PC-9 (cell line): ENCODE measurements around the gene ANKRD11. TPM values are rescaled to one million over a fixed set of nuclear protein-coding genes. Genes with fewer than 3 reads are reported as not detected.

Experiments used
- BruUV-seq: library from RNA; stranded (reverse); fragments of 400-500 nt; replicated peaks from 2 replicates; lab custom pipeline; 2021; lab: Mats Ljungman, UMichigan
- CTCF ChIA-PET: fragments of 300-600 bp; sonication (Branson Sonifier 250); formaldehyde crosslinking; loops from one replicate; lab custom pipeline; 2022; ENCODE audit warnings: antibody characterized with exemption; lab: Charles Lee
- POLR2A ChIA-PET: fragments of 300-600 bp; sonication (Branson Sonifier 250); formaldehyde crosslinking; loops from one replicate; lab custom pipeline; 2022; ENCODE audit warnings: antibody characterized with exemption; ENCODE audit not compliant: unreplicated experiment; lab: Charles Lee
- DNase-seq, 2 experiments: peaks; one replicate each; pipeline versions ENCODE4 v3.0.0 to v3.0.0-alpha.2; 2015 to 2022; ENCODE audit warnings: mixed read lengths in 1 of 2
- H2AFZ ChIP-seq: fragments of 200-600 bp; sonication (generic); 2 replicates; pipeline ENCODE4 v1.8.1; 2017; ENCODE audit warnings: antibody characterized with exemption
- H3F3A ChIP-seq: fragments of 200-600 bp; sonication (generic); 2 replicates; pipeline ENCODE4 v1.8.1; 2017; ENCODE audit warnings: antibody characterized with exemption, mild to moderate bottlenecking, low read depth; ENCODE audit not compliant: insufficient read depth
- H3K27ac ChIP-seq: fragments of 200-600 bp; sonication (generic); 2 replicates; pipeline ENCODE4 v1.6.1; 2016; ENCODE audit warnings: mixed run types
- H3K27me3 ChIP-seq: fragments of 200-600 bp; sonication (generic); 2 replicates; pipeline ENCODE4 v1.6.1; 2016; ENCODE audit warnings: low read depth, mixed run types; ENCODE audit not compliant: insufficient read depth
- H3K36me3 ChIP-seq: fragments of 200-600 bp; sonication (generic); 2 replicates; pipeline ENCODE4 v1.6.1; 2016; ENCODE audit warnings: low read depth, mixed run types
- H3K4me1 ChIP-seq: fragments of 200-600 bp; sonication (generic); replicated peaks from 2 replicates; pipeline ENCODE4 v1.6.1; 2016; ENCODE audit warnings: mixed run types; ENCODE audit not compliant: insufficient read depth
- H3K4me2 ChIP-seq: fragments of 200-600 bp; sonication (generic); 2 replicates; pipeline ENCODE4 v1.6.1; 2017; ENCODE audit warnings: mixed run types
- H3K4me3 ChIP-seq: fragments of 200-600 bp; sonication (generic); 2 replicates; pipeline ENCODE4 v1.6.1; 2016; ENCODE audit warnings: mixed run types
- H3K79me2 ChIP-seq: fragments of 200-600 bp; sonication (generic); 2 replicates; pipeline ENCODE4 v1.6.1; 2017; ENCODE audit warnings: low read depth, mixed run types
- H3K9me2 ChIP-seq: fragments of 200-600 bp; sonication (generic); 2 replicates; pipeline ENCODE4 v1.8.1; 2017; ENCODE audit warnings: mild to moderate bottlenecking; ENCODE audit not compliant: insufficient read depth
- H3K9me3 ChIP-seq: fragments of 200-600 bp; sonication (generic); 2 replicates; pipeline ENCODE4 v1.8.1; 2016; ENCODE audit warnings: low read depth; ENCODE audit not compliant: insufficient read depth
- H4K20me1 ChIP-seq: fragments of 200-600 bp; sonication (generic); 2 replicates; pipeline ENCODE4 v1.8.1; 2017; ENCODE audit not compliant: insufficient read depth
- CTCF ChIP-seq: fragments of 200-600 bp; sonication (generic); conservative IDR thresholded peaks from 2 replicates; pipeline ENCODE4 v1.6.1; 2017; ENCODE audit warnings: mixed run types, antibody characterized with exemption, mild to moderate bottlenecking, moderate library complexity
- EZH2 ChIP-seq: fragments of 200-600 bp; sonication (generic); IDR thresholded peaks from 2 replicates; pipeline ENCODE4 v1.8.0; 2017; ENCODE audit warnings: antibody characterized with exemption, low read depth
- intact Hi-C: fragments of 100-400 bp; cut with micrococcal nuclease; formaldehyde crosslinking; loops from one replicate; pipeline ENCODE4 v1.10.0; 2022; ENCODE audit not compliant: unreplicated experiment
- total RNA-seq: library from RNA; stranded (reverse); gene quantifications from 2 replicates; pipeline ENCODE4 v1.2.3, GENCODE V29; 2021

Gene ANKRD11
- total RNA-seq, 1 experiment from 2014 or later = 220 TPM

GRCh38 chr16:89275284-89275584, 215.1 kb downstream of the ANKRD11 start:
- intact Hi-C loops = no loop called here
- ChIA-PET CTCF (no interaction called here), POLR2A (no interaction called here)
- H4K20me1 ChIP-seq = peaks cover 80% of the 10 kb centered on the region
- no peak for TF ChIP-seq EZH2
- TF ChIP-seq CTCF = no peak
- no TSS peak for BruUV-seq
- no peaks in the 10 kb centered on the region for H3K27me3 ChIP-seq
- H2AFZ ChIP-seq = no peak overlapping the region
- no peaks in the 10 kb centered on the region for H3K4me1 ChIP-seq
- peaks cover 31% of the 10 kb centered on the region for H3K36me3 ChIP-seq
- H3K79me2 ChIP-seq = no peaks in the 10 kb centered on the region
- H3K4me2 ChIP-seq = no peak overlapping the region
- DNase-seq = no peak
- no peak overlapping the region for H3K27ac ChIP-seq
- H3K4me3 ChIP-seq = no peak overlapping the region
- H3K9me2 ChIP-seq = no peaks in the 10 kb centered on the region
- H3F3A ChIP-seq = peaks cover 15% of the 10 kb centered on the region; the same call in 1 of the 2 replicates
- no peaks in the 10 kb centered on the region for H3K9me3 ChIP-seq

- CTCF ChIA-PET = no interaction called here
- POLR2A ChIA-PET = interaction anchor here (0.6 kb wide), 1 partner anchor 27 kb away, joined by 6 read pairs; no protein-coding TSS in a partner anchor
- TF ChIP-seq EZH2 = no peak
- no peak for TF ChIP-seq CTCF
- no peaks in the 10 kb centered on the region for H3K4me1 ChIP-seq
- H2AFZ ChIP-seq = no peak overlapping the region
- H3K9me2 ChIP-seq = no peaks in the 10 kb centered on the region
- peaks cover 20% of the 10 kb centered on the region; the same call in 1 of the 2 replicates for H3F3A ChIP-seq
- no peak overlapping the region for H3K4me2 ChIP-seq
- intact Hi-C loops = no loop called here
- peaks cover 31% of the 10 kb centered on the region for H3K36me3 ChIP-seq
- H3K79me2 ChIP-seq = no peaks in the 10 kb centered on the region
- no peaks in the 10 kb centered on the region for H3K9me3 ChIP-seq
- no peak overlapping the region for H3K4me3 ChIP-seq
- no peaks in the 10 kb centered on the region for H3K27me3 ChIP-seq
- H4K20me1 ChIP-seq = peaks cover 85% of the 10 kb centered on the region
- no peak overlapping the region for H3K27ac ChIP-seq
- DNase-seq = no peak
- no TSS peak for BruUV-seq
These were observed 215.6 kb downstream of the ANKRD11 start for GRCh38 chr16:89274561-89275283.

GRCh38 chr16:89273741-89274472, 216.5 kb downstream of the ANKRD11 start:
- H3K36me3 ChIP-seq = peaks cover 33% of the 10 kb centered on the region

More at GRCh38 chr16:89273741-89274472, 216.5 kb downstream of the ANKRD11 start:
- H3K79me2 ChIP-seq = no peaks in the 10 kb centered on the region
- TF ChIP-seq EZH2 (no peak), CTCF (no peak)
- no TSS peak for BruUV-seq
- H3K4me2 ChIP-seq = no peak overlapping the region
- no peak overlapping the region for H2AFZ ChIP-seq
- H4K20me1 ChIP-seq = peaks cover 93% of the 10 kb centered on the region
- peaks cover 28% of the 10 kb centered on the region; the same call in 1 of the 2 replicates for H3F3A ChIP-seq
- CTCF ChIA-PET = no interaction called here
- no peak for DNase-seq
- no peaks in the 10 kb centered on the region for H3K4me1 ChIP-seq
- H3K4me3 ChIP-seq = no peak overlapping the region
- no peaks in the 10 kb centered on the region for H3K9me2 ChIP-seq
- no peaks in the 10 kb centered on the region for H3K27me3 ChIP-seq
- intact Hi-C loops = no loop called here
- POLR2A ChIA-PET = no interaction called here
- no peak overlapping the region for H3K27ac ChIP-seq
- no peaks in the 10 kb centered on the region for H3K9me3 ChIP-seq
